ELR (cell line): ENCODE measurements around the gene UGGT2.
"Not testable (repeated sequence)": the region's sequence is repeated elsewhere in the genome, so short reads cannot be mapped to it uniquely, and the experiment has no call there.

Experiments
- DNase-seq: peaks from one replicate; pipeline ENCODE4 v3.0.0-alpha.2; 2015; ENCODE audit warnings: low read depth

UGGT2 gene

DNA sequence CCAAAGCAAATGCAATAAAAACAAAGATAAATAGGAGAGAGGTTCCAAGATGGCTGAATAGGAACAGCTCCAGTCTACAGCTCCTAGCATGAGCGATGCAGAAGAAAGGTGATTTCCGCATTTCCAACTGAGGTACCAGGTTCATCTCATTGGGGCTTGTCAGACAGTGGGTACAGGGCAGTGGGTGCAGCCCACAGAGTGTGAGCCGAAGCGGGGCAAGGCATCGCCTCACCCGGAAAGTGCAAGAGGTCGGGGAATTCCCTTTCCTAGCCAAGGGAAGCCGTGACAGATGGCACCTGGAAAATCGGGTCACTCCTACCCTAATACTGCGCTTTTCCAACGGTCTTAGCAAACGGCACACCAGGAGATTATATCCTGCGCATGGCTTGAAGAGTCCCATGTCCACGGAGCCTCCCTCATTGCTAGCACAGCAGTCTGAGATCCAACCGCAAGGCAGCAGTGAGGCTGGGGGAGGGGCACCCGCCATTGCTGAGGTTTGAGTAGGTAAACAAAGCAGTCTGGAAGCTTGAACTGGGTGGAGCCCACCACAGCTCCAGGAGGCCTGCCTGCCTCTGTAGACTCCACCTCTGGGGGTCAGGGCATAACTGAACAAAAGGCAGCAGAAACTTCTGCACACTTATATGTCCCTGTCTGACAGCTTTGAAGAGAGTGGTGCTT is 6.6 kb downstream of the UGGT2 start:
- DNase-seq, result not testable (repeated sequence)

DNA sequence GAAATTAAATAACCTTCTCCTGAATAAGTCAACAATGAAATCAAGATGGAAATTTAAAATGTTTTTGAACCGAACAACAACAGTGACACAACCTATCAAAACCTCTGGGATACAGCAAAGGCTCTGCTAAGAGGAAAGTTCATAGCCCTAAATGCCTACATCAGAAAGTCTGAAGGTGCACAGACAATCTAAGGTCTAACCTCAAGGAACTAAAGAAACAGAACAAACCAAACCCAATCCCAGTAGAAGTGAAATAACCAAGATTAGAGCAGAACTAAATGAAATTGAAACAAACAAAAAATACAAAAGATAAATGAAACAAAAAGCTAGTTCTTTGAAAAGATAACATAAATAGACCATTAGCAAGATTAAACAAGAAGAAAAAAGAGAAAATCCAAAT is 9.0 kb downstream of the UGGT2 start:
- DNase-seq, result no peak

DNA sequence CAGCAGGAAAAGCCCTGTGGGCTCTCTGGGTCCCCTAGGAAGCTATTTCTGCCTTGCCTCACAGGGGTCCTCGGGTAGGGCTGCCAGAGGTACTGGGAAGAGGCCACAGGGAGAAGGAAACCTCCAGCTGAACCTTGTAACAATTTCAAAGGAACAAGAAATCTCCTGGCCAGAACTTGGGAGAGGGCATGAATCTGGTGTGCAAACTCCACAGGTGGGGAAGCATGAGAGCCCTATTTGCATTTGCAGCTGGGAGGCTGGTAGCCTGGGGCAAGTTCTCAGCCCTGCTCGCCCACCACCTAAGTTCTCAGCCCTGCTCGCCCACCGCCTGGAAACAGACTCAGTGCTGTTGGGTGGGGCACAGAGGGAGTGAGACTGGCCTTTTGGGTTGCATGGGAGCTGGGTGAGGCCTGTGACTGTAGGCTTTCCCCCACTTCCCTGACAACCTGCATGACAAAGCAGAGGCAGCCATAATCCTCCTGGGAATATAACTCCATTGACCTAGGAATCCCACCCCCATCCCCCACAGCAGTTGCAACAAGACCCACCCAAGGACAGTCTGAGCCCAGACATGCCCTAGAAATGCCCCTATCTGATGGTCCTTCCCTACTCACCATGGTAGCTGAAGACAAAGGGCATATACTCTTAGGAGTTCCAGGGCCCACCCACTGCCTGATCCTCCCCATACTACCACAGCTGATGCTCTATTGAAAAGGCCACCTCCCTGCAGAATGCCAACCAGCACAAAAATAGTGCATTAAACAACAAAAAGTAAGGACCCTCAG is 11.7 kb downstream of the UGGT2 start:
- DNase-seq, result no peak

DNA sequence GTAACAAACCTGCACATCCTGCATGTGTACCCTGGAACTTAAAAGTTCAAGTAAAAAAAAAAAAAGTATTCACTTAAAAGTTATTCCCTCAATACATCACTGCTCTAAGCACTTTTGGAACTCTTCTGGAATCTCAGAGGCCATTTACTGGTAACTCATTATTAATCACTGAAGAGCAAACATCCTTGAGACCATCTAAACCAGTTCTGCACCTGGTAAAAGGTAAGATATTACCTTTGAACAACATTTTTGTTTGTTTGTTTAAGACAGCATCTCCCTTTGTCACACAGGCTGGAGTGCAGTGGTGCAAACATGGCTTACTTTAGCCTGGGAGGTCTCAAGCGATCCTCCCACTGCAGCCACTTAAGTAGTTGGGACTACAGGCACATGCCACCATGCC is 16.7 kb downstream of the UGGT2 start:
- no peak for DNase-seq

- DNase-seq, result no peak
Measured at GRCh38 chr13:96034662-96035061, 18.5 kb downstream of the UGGT2 start.

- no peak for DNase-seq
Measured at GRCh38 chr13:96033220-96034015, 19.8 kb downstream of the UGGT2 start.

GRCh38 chr13:96032717-96033116 is 20.5 kb downstream of the UGGT2 start:
- no peak for DNase-seq

DNA sequence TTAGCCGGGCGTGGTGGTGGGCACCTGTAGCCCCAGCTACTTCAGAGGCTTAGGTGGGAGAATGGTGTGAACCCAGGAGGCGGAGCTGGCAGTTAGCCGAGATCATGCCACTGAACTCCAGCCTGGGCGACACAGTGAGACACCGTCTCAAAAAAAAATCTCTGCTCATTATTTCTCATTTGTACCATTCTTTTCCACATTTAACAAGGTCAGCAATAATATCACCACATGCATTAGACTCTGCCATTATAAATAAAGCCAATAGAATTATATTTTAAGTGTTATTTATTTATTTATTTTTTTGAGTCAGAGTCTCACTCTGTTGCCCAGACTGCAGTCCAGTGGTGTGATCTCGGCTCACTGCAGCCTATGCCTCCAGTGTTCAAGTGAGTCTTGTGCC is 24.2 kb downstream of the UGGT2 start:
- no peak for DNase-seq

- no peak for DNase-seq
Measured at GRCh38 chr13:96027496-96027895, 25.7 kb downstream of the UGGT2 start.

- DNase-seq, result peak; percentile 27
Measured at GRCh38 chr13:96025283-96025682, 27.9 kb downstream of the UGGT2 start.

GRCh38 chr13:96020931-96021330 is 32.3 kb downstream of the UGGT2 start:
- DNase-seq, result no peak

GRCh38 chr13:96020155-96020575 is 33.0 kb downstream of the UGGT2 start:
- DNase-seq, result peak; percentile 66

- no peak for DNase-seq
Measured at GRCh38 chr13:96018135-96018534, 35.1 kb downstream of the UGGT2 start.

- no peak for DNase-seq
Measured at GRCh38 chr13:96011291-96011872, 41.8 kb downstream of the UGGT2 start.

GRCh38 chr13:96003304-96003703 is 49.9 kb downstream of the UGGT2 start:
- peak; percentile 17 for DNase-seq

DNA sequence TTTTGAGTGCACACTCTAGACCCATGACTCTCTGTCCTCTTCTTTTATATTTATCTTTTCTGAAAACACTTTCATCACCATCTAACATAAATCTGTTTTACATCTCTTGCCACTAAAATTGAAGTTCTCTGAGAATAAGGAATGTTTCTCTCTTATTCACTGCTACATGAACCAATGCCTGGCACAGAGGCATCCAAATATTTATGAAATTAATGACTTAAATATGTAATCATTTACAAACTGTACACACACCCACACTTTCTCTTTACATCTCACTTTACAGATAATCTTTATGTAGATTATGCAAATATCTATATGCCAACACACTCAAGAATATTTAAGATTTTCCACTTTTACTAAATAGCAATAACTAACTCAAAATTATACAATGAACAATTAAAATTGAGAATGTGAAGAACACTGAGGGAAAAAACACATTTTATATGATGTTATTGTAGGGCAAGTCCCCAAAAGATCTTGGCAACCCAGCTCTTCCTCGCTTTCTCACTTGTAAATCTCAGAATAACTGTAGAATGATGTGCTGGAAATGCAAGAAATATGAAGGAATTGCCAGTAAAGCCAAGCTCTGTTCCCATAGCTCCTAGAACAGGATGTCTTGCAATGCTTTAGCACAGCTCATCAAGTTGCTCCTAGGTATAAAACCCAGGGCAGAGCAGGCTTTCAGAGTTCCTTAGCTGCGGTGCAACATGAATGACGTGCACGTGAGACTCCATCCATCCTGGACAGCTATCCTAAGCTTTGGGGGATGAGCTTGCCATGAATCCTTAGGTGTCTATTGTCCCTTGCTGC is 50.7 kb downstream of the UGGT2 start:
- no peak for DNase-seq

- no peak for DNase-seq
Measured at GRCh38 chr13:96000069-96000468, 53.1 kb downstream of the UGGT2 start.

DNA sequence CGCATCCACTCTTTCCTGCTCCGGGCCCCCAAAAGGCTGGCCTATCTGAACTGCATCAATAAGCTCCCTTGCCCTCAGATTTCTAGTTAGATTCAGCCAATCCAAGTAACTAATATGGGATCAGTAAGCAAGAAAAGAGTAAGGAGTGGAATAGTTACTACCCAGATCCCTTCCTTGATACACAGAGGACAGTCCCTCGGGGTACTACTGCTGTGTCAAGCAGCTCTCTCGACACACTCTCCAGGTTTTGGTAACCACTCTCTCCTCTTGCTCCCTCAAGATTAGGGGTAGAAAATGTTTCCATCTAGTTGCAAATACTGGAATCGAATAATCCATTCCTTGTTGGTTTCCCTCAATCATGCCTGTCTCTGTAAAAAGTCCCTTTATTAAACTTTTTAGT is 65.4 kb downstream of the UGGT2 start:
- no peak for DNase-seq

GRCh38 chr13:95982144-95982543 is 71.1 kb downstream of the UGGT2 start:
- no peak for DNase-seq

- DNase-seq, result not testable (repeated sequence)
Measured at GRCh38 chr13:95972651-95973050, 80.5 kb downstream of the UGGT2 start.

- DNase-seq, result no peak
Measured at GRCh38 chr13:95970878-95971277, 82.3 kb downstream of the UGGT2 start.

- no peak for DNase-seq
Measured at GRCh38 chr13:95968906-95969305, 84.3 kb downstream of the UGGT2 start.
